Measurements from ENCODE around the gene PROK2. TPM values are rescaled to one million over a fixed set of nuclear protein-coding genes. Genes with fewer than 3 reads are reported as not detected.

The PROK2 gene
- total RNA-seq, 1 experiment from 2014 or later = 1.4 TPM

DNA sequence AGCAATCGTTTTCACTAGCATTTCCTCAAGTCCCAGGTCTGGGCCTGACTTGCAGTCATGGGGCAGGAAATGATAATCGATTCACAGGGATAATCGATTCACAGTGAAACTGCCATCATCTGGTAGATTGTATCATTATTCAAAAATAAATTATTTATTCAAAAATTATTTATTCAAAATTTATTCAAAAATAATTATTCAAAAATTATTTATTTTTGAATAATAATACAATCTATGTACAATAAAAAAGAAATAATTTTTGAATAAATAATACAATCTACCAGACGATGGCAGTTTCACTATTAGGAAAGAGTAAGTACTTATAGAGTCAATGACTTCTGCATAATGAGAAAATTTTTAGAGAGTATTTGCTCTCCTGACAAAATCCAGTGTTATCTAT lies 28.1 kb upstream of the PROK2 start:
- no peak overlapping the region for H4K5ac ChIP-seq (ENCODE audit: insufficient read length, low read depth, low read length)
- no peak overlapping the region for H4K91ac ChIP-seq (ENCODE audit: insufficient read length, low read depth, low read length)
- TF ChIP-seq, protein P1, sequence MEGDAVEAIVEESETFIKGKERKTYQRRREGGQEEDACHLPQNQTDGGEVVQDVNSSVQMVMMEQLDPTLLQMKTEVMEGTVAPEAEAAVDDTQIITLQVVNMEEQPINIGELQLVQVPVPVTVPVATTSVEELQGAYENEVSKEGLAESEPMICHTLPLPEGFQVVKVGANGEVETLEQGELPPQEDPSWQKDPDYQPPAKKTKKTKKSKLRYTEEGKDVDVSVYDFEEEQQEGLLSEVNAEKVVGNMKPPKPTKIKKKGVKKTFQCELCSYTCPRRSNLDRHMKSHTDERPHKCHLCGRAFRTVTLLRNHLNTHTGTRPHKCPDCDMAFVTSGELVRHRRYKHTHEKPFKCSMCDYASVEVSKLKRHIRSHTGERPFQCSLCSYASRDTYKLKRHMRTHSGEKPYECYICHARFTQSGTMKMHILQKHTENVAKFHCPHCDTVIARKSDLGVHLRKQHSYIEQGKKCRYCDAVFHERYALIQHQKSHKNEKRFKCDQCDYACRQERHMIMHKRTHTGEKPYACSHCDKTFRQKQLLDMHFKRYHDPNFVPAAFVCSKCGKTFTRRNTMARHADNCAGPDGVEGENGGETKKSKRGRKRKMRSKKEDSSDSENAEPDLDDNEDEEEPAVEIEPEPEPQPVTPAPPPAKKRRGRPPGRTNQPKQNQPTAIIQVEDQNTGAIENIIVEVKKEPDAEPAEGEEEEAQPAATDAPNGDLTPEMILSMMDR (conservative IDR thresholded peaks at IDR 0.05) = no peak
- H3K27me3 ChIP-seq (ENCODE audit: insufficient read depth, low read length) = no peaks in the 10 kb centered on the region
- no peaks in the 10 kb centered on the region for H3K23me2 ChIP-seq (ENCODE audit: insufficient read length, low read depth, low read length, poor library complexity, severe bottlenecking)
- H3K56ac ChIP-seq (ENCODE audit: insufficient read length, low read depth, low read length) = no peak overlapping the region
- Mint-ChIP-seq H3K36me3 (ENCODE audit: insufficient read depth in 1 of 3, low read depth in 3 of 3) (no peaks in the 10 kb centered on the region), H3K4me3 (no peak overlapping the region), H3K27ac (no peak overlapping the region), H3K9me3 (no peaks in the 10 kb centered on the region), H3K4me1 (peaks cover 22 to 35% of the 10 kb centered on the region in 2 experiments), H3K27me3 (ENCODE audit: low read depth) (no peaks in the 10 kb centered on the region; the same call in 1 of the 2 replicates)
- no peak overlapping the region for H2BK5ac ChIP-seq (ENCODE audit: insufficient read length, low read length)
- no peak overlapping the region for H2BK15ac ChIP-seq (ENCODE audit: low read depth, low read length)
- H3K9me3 ChIP-seq (ENCODE audit: control insufficient read depth, low read depth, low read length) = no peaks in the 10 kb centered on the region
- H4K8ac ChIP-seq (replicated peaks; ENCODE audit: insufficient read length, low read depth, low read length) = no peak overlapping the region
- no peak overlapping the region for H3K27ac ChIP-seq (ENCODE audit: insufficient read length, low read depth, low read length)
- H3K18ac ChIP-seq (ENCODE audit: insufficient read length, low read depth, low read length) = no peak overlapping the region
- no peak overlapping the region for H2BK12ac ChIP-seq (ENCODE audit: insufficient read length, low read depth, low read length)
- DNase-seq = no peak
- H2AK5ac ChIP-seq (ENCODE audit: insufficient read length, low read length) = no peak overlapping the region
- no peak overlapping the region for H3K14ac ChIP-seq (ENCODE audit: insufficient read depth, low read length)
- H3K79me2 ChIP-seq (ENCODE audit: insufficient read depth, low read length) = no peaks in the 10 kb centered on the region
- H3K23ac ChIP-seq (ENCODE audit: insufficient read length, low read depth, low read length) = no peak overlapping the region
- H3T11ph ChIP-seq (ENCODE audit: low read length) = no peak overlapping the region
- no peak overlapping the region for H2BK20ac ChIP-seq (ENCODE audit: low read depth, low read length, poor library complexity, severe bottlenecking)
- H3K9ac ChIP-seq (ENCODE audit: extremely low read depth, insufficient read length, low read length) = no peak overlapping the region
- no peak overlapping the region for H2BK120ac ChIP-seq (ENCODE audit: low read depth, low read length, poor library complexity, severe bottlenecking)
- H3K4ac ChIP-seq (ENCODE audit: low read depth, low read length) = no peak overlapping the region
- no CpG with 5 or more reads among the region's 4 CpGs for WGBS (ENCODE audit: extremely low coverage, insufficient read length, low lambda C conversion rate)
- no peaks in the 10 kb centered on the region; the same call in 1 of the 2 replicates for H3K4me1 ChIP-seq (ENCODE audit: insufficient read depth, low read length)
- H3K79me1 ChIP-seq (ENCODE audit: insufficient read depth, low read depth, low read length, poor library complexity, severe bottlenecking) = no peaks in the 10 kb centered on the region
- no peaks in the 10 kb centered on the region for H4K20me1 ChIP-seq (ENCODE audit: control insufficient read depth, insufficient read depth, insufficient read length)
- no peak overlapping the region for H2AFZ ChIP-seq (ENCODE audit: low read length)
- no peak overlapping the region for H3K4me2 ChIP-seq (ENCODE audit: insufficient read depth, insufficient read length, low read length)

All from H9 (cell line).